ENCODE measurements around the gene PPCS. TPM values are rescaled to one million over a fixed set of nuclear protein-coding genes. Genes with fewer than 3 reads are reported as not detected.

Gene PPCS
- total and polyA plus RNA-seq, 9 of the 15 experiments (the other 6 are each of a cell fraction or from before 2014, with no cell fraction given), result 7.9 to 34.6 (median 14.8) TPM

DNA sequence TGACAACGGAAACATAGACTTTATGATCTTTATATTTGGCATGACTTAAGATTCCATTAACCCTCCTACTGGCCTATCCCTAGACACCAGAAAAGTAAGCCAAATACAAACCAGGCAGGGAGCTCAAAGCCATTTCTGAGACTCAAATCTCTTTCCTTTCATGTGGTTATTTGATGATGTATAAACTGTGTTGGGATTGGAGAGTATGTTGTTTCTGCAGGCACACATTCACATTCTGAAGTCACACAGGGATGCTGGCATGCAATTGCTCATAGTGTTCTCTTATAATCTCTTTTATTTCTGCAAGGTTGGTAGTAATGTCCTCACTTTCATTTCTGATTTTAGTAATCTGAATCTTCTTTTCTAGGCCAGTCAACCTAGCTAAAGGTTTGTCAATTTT, 6.3 kb upstream of the PPCS start (continued):
- TF ChIP-seq, protein P1, sequence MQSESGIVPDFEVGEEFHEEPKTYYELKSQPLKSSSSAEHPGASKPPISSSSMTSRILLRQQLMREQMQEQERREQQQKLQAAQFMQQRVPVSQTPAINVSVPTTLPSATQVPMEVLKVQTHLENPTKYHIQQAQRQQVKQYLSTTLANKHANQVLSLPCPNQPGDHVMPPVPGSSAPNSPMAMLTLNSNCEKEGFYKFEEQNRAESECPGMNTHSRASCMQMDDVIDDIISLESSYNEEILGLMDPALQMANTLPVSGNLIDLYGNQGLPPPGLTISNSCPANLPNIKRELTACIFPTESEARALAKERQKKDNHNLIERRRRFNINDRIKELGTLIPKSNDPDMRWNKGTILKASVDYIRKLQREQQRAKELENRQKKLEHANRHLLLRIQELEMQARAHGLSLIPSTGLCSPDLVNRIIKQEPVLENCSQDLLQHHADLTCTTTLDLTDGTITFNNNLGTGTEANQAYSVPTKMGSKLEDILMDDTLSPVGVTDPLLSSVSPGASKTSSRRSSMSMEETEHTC (IDR thresholded peaks at IDR 0.05), result no peak
- TF ChIP-seq E2F3 (CRISPR knock-in tag; IDR thresholded peaks at IDR 0.05) (no peak), HDAC3 (IDR thresholded peaks at IDR 0.05; ENCODE audit: borderline replicate concordance, partially characterized antibody) (no peak)

DNA sequence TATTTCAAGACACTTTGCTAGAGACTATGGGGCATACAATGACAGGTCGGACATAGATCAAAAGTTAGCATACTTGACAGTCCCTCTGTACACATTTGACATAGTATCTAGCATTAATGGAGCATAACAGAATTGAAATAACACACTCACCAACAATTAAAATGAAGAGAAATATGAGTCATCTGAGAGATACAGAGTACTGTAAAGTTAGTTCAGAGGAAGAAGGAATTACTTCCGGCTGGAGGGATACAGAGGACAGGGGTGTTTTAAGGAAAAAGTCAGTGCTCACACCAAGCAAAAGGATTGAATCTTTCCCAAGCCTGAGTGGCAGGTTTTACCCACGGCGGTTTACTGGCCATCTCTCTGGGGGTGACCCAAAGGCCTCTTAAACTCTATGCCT, 3.0 kb upstream of the PPCS start:
- no peak for DNase-seq (ENCODE audit: extremely low read depth in 1 of 4, low spot score in 3 of 4)

More for the DNA sequence above, 3.0 kb upstream of the PPCS start:
- intact Hi-C loops (cut with micrococcal nuclease), result no loop called here
- Histone ChIP-seq H3K4me2 (ENCODE audit: insufficient read depth, low read length) (no peak overlapping the region), H4K20me1 (replicated peaks; ENCODE audit: control insufficient read depth, insufficient read depth, low read length) (no peaks in the 10 kb centered on the region), H2AFZ (ENCODE audit: low read depth, low read length) (no peak overlapping the region), H3K4me1 (replicated peaks in 1 of 2; ENCODE audit: control insufficient read depth in 2 of 2, insufficient read depth in 2 of 2, low read length in 2 of 2) (peaks cover 0 to 18% of the 10 kb centered on the region in 2 experiments; a peak in 3 of 5 replicates), H3K27me3 (ENCODE audit: control insufficient read depth in 2 of 2, insufficient read depth in 2 of 2, low read length in 2 of 2) (peaks cover 0 to 6% of the 10 kb centered on the region in 2 experiments; a peak in 2 of 5 replicates), H3K27ac (ENCODE audit: extremely low read depth, low read depth, low read length) (no peak overlapping the region), H3K9ac (ENCODE audit: insufficient read depth in 1 of 2, low read depth in 2 of 2, low read length in 2 of 2) (no peak overlapping the region), H3K4me3 (no peak overlapping the region), H3K9me3 (replicated peaks; ENCODE audit: control insufficient read depth, insufficient read depth, low read depth, low read length) (peaks cover 4% of the 10 kb centered on the region), H3K36me3 (ENCODE audit: control insufficient read depth, insufficient read depth, low read length) (peaks cover 7% of the 10 kb centered on the region; the same call in 1 of the 3 replicates), H3K79me2 (ENCODE audit: control insufficient read depth, insufficient read depth, low read length) (peaks cover 10% of the 10 kb centered on the region; the same call in 2 of the 3 replicates), H3K9me1 (ENCODE audit: control insufficient read depth, insufficient read depth, low read length) (no peaks in the 10 kb centered on the region)
- ChIA-PET POLR2A (no interaction called here), CTCF (ENCODE audit: low intra/inter-chr PET ratio) (interaction anchor here (0.5 kb wide), 1 partner anchor 1032 kb away, joined by 3 read pairs; no protein-coding TSS in a partner anchor)
- TF ChIP-seq ARID2 (IDR thresholded peaks at IDR 0.05), result no peak
- no peak for TF ChIP-seq ZNF57 (CRISPR knock-in tag; IDR thresholded peaks at IDR 0.05)
- TF ChIP-seq, protein P2, sequence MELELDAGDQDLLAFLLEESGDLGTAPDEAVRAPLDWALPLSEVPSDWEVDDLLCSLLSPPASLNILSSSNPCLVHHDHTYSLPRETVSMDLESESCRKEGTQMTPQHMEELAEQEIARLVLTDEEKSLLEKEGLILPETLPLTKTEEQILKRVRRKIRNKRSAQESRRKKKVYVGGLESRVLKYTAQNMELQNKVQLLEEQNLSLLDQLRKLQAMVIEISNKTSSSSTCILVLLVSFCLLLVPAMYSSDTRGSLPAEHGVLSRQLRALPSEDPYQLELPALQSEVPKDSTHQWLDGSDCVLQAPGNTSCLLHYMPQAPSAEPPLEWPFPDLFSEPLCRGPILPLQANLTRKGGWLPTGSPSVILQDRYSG (tag; conservative IDR thresholded peaks at IDR 0.05; ENCODE audit: low read depth), result no peak
- no peak for ATAC-seq
- 0% methylated on average over 4 of the region's 4 CpGs for WGBS (ENCODE audit: insufficient coverage, low coverage, missing lambda C conversion rate)
- no TSS peak for BruUV-seq (replicated peaks)
- in situ Hi-C loops (cut with MboI), result no loop called here
- no peak for FAIRE-seq

Measured in K562 (cell line).